Keratinocyte (primary cell): ENCODE measurements around the gene PRKCH. TPM values are rescaled to one million over a fixed set of nuclear protein-coding genes. Genes with fewer than 3 reads are reported as not detected.

Experiments
- DNase-seq: peaks from one replicate; pipeline ENCODE4 v3.0.0-alpha.2; 2011; ENCODE audit warnings: low read depth, missing footprints, low spot score
- FAIRE-seq: peaks from 2 replicates; lab custom pipeline; 2011; peaks lifted over from hg19 to GRCh38; lab: Jason Lieb, UNC
- H2AFZ ChIP-seq: 2 replicates; pipeline ENCODE4 v1.6.0; 2012; ENCODE audit warnings: low read length, control low read depth, inconsistent platforms; ENCODE audit not compliant: control insufficient read depth
- H3K27ac ChIP-seq: 2 replicates; pipeline ENCODE4 v1.5.1; 2011; ENCODE audit warnings: low read length; ENCODE audit not compliant: control insufficient read depth, insufficient read depth
- H3K27me3 ChIP-seq: 3 replicates; pipeline ENCODE4 v1.6.0; 2011; ENCODE audit warnings: low read length; ENCODE audit not compliant: control insufficient read depth, insufficient read depth; ENCODE audit errors: extremely low read depth
- H3K36me3 ChIP-seq, 2 experiments: 2 replicates in 1 of 2; 3 replicates in 1 of 2; pipeline ENCODE4 v1.5.1; 2011; ENCODE audit warnings: low read length in 2 of 2, mild to moderate bottlenecking in 1 of 2; ENCODE audit not compliant: control insufficient read depth in 2 of 2, insufficient read depth in 2 of 2; ENCODE audit errors: extremely low read depth in 1 of 2
- H3K4me1 ChIP-seq: 3 replicates; pipeline ENCODE4 v1.5.1; 2011; ENCODE audit warnings: low read length; ENCODE audit not compliant: control insufficient read depth, insufficient read depth; ENCODE audit errors: extremely low read depth
- H3K4me2 ChIP-seq: 3 replicates; pipeline ENCODE4 v1.6.0; 2011; ENCODE audit warnings: low read depth, low read length; ENCODE audit not compliant: control insufficient read depth, insufficient read depth; ENCODE audit errors: extremely low read depth
- H3K4me3 ChIP-seq, 3 experiments: fragments of 200-600 bp in 1 of 3; sonication (generic) in 1 of 3; 2 replicates in 2 of 3; 3 replicates in 1 of 3; pipeline ENCODE4 v1.5.1; 2011 to 2016; ENCODE audit warnings: low read length in 3 of 3, mild to moderate bottlenecking in 3 of 3, control low read depth in 2 of 3, inconsistent platforms in 1 of 3, low read depth in 1 of 3, mixed read lengths in 1 of 3, mixed run types in 1 of 3, moderate library complexity in 1 of 3; ENCODE audit not compliant: control insufficient read depth in 2 of 3, insufficient read depth in 2 of 3; ENCODE audit errors: extremely low read depth in 1 of 3
- H3K79me2 ChIP-seq: 2 replicates; pipeline ENCODE4 v1.6.0; 2012; ENCODE audit warnings: low read length; ENCODE audit not compliant: control insufficient read depth, insufficient read depth
- H3K9ac ChIP-seq: 3 replicates; pipeline ENCODE4 v1.6.0; 2011; ENCODE audit warnings: low read length; ENCODE audit not compliant: control insufficient read depth, insufficient read depth; ENCODE audit errors: extremely low read depth
- H3K9me1 ChIP-seq: 3 replicates; pipeline ENCODE4 v1.6.0; 2011; ENCODE audit warnings: low read length; ENCODE audit not compliant: control insufficient read depth, insufficient read depth; ENCODE audit errors: extremely low read depth
- H3K9me3 ChIP-seq: 2 replicates; pipeline ENCODE4 v1.5.1; 2012; ENCODE audit warnings: low read depth, low read length; ENCODE audit not compliant: control insufficient read depth
- H4K20me1 ChIP-seq: 3 replicates; pipeline ENCODE4 v1.6.0; 2011; ENCODE audit warnings: low read length; ENCODE audit not compliant: control insufficient read depth, insufficient read depth; ENCODE audit errors: extremely low read depth
- CTCF ChIP-seq, 3 experiments: IDR thresholded peaks in 1 of 3; conservative IDR thresholded peaks in 1 of 3; optimal IDR thresholded peaks in 1 of 3; 2 replicates in 2 of 3; 3 replicates in 1 of 3; pipeline versions ENCODE3 to v1.5.1; 2011; ENCODE audit warnings: low read length in 3 of 3, mild to moderate bottlenecking in 3 of 3, moderate library complexity in 2 of 3, control low read depth in 1 of 3, inconsistent platforms in 1 of 3; ENCODE audit not compliant: insufficient read depth in 2 of 3; ENCODE audit errors: extremely low read depth in 1 of 3
- EZH2 ChIP-seq: IDR thresholded peaks from one replicate; pipeline ENCODE4 v1.6.1; 2012; ENCODE audit warnings: inconsistent platforms, mild to moderate bottlenecking, low read length, moderate library complexity
- dilution Hi-C: fragments of 300-500 bp; cut with MboI; formaldehyde crosslinking; loops from one replicate; pipeline ENCODE4 v1.7.0; 2020; ENCODE audit warnings: low sequenced_read_pairs; ENCODE audit not compliant: extremely low pct_ligation_motif_present
- polyA plus RNA-seq, 5 experiments: library from polyadenylated mRNA; depleted of rRNA in 3 of 5; stranded (reverse) in 3 of 5; stranded (forward) in 1 of 5; unstranded in 1 of 5; fragments of >200 nt; gene quantifications; 1 replicate in 1 of 5; 2 replicates in 3 of 5; 3 replicates in 1 of 5; pipeline versions ENCODE4 v1.2.1 to v1.2.3, GENCODE V29; 2011 to 2012; ENCODE audit warnings: missing spikeins in 2 of 5, low read depth in 1 of 5, low replicate concordance in 1 of 5

PRKCH gene
- polyA plus RNA-seq, 1 donor (not counting 4 experiments of a cell fraction or from before 2014, with no cell fraction given), result 13.7 TPM

- dilution Hi-C loops, result no loop called here
- Histone ChIP-seq H3K27ac (no peak overlapping the region), H2AFZ (no peak overlapping the region), H3K9ac (no peak overlapping the region), H3K27me3 (no peaks in the 10 kb centered on the region), H3K79me2 (no peaks in the 10 kb centered on the region), H3K4me3 (no peak overlapping the region), H4K20me1 (no peaks in the 10 kb centered on the region), H3K4me2 (no peak overlapping the region), H3K4me1 (peaks cover 11% of the 10 kb centered on the region), H3K9me1 (no peaks in the 10 kb centered on the region), H3K36me3 (no peaks in the 10 kb centered on the region), H3K9me3 (no peaks in the 10 kb centered on the region)
- FAIRE-seq (no peak), DNase-seq (no peak)
- TF ChIP-seq EZH2 (no peak), CTCF (optimal IDR thresholded peaks at IDR 0.05 in 1 of 3, IDR thresholded peaks at IDR 0.05 in 1 of 3, conservative IDR thresholded peaks at IDR 0.05 in 1 of 3; ENCODE audit: extremely low read depth in 1 of 3, insufficient read depth in 2 of 3, low read length in 3 of 3) (no peak)
Measured at GRCh38 chr14:61491876-61492434, 170.6 kb downstream of the PRKCH start.

- dilution Hi-C loops, result no loop called here
- no peaks in the 10 kb centered on the region for H3K79me2 ChIP-seq
- H3K9ac ChIP-seq, result no peak overlapping the region
- no peak overlapping the region for H2AFZ ChIP-seq
- no peak for DNase-seq
- H3K4me1 ChIP-seq, result peaks cover 11% of the 10 kb centered on the region
- no peaks in the 10 kb centered on the region for H4K20me1 ChIP-seq
- H3K9me1 ChIP-seq, result no peaks in the 10 kb centered on the region
- no peak overlapping the region for H3K4me3 ChIP-seq
- no peak for TF ChIP-seq CTCF (optimal IDR thresholded peaks at IDR 0.05 in 1 of 3, IDR thresholded peaks at IDR 0.05 in 1 of 3, conservative IDR thresholded peaks at IDR 0.05 in 1 of 3; ENCODE audit: extremely low read depth in 1 of 3, insufficient read depth in 2 of 3, low read length in 3 of 3)
- no peak for TF ChIP-seq EZH2
- no peak overlapping the region for H3K4me2 ChIP-seq
- H3K36me3 ChIP-seq, result no peaks in the 10 kb centered on the region
- H3K27ac ChIP-seq, result no peak overlapping the region
- FAIRE-seq, result no peak
- no peaks in the 10 kb centered on the region for H3K27me3 ChIP-seq
- H3K9me3 ChIP-seq, result no peaks in the 10 kb centered on the region
Measured at GRCh38 chr14:61492474-61492873, 171.1 kb downstream of the PRKCH start.
